Islet of Langerhans (tissue), 1 donor: Measurements from ENCODE around the gene KDM4B.

ENCODE experiments used
- FAIRE-seq: peaks from one replicate; lab custom pipeline; 2011; peaks lifted over from hg19 to GRCh38; lab: Jason Lieb, UNC

Gene KDM4B

DNA sequence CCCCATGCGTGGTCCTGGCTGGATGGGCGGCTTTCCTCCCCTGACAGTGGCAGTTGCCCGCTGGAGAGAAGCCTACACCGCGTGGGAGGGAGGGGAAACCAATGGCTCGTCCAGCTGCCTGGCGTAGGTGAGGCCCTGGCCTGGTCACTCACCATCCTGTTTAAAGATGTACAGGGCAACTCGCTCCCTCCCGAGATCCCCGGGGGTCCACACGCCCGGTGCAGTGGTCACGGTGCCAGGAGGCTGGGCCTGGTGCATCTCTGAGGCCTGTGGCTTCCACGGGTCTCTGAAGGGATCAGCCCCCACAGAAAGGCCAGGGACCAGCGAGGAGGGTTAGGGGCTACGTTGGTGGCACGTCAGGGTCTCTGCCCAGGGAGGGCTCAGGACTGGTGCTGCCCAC, 156.5 kb downstream of the KDM4B start:
- no peak for FAIRE-seq

DNA sequence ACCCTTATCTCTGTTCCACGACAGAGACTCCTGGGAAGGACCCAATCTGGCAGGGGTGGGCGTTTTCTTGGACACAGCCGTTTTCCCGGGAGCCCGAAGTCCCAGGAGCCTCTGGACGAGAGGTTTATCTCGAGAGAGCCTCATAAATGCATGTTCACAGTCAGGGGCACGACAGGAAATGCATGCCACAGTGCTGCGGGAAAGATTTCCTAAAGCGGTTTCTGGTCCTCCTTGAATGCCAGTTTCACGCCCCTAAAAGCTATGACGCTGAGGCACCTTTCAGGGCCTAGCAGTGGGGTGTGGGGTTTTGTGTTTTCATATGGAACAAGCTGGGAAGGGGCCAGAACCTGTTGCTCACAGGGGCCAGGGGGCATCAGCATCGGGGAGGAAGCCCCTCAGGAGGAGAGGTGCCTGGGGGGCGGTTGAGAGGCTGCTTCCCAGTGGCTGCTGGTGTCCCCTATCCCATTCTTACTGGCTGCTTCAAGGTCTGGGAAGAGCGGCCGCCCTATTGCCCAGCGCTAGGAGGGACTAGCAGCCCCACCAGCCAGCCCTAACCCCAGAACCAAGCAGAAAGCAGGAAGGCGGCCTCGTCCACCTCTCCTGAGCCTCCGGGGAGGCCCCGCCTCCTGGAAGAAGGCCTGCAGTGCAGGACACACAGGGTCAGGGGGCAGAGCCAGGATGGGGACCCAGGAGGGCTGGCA, 157.0 kb downstream of the KDM4B start:
- no peak for FAIRE-seq

DNA sequence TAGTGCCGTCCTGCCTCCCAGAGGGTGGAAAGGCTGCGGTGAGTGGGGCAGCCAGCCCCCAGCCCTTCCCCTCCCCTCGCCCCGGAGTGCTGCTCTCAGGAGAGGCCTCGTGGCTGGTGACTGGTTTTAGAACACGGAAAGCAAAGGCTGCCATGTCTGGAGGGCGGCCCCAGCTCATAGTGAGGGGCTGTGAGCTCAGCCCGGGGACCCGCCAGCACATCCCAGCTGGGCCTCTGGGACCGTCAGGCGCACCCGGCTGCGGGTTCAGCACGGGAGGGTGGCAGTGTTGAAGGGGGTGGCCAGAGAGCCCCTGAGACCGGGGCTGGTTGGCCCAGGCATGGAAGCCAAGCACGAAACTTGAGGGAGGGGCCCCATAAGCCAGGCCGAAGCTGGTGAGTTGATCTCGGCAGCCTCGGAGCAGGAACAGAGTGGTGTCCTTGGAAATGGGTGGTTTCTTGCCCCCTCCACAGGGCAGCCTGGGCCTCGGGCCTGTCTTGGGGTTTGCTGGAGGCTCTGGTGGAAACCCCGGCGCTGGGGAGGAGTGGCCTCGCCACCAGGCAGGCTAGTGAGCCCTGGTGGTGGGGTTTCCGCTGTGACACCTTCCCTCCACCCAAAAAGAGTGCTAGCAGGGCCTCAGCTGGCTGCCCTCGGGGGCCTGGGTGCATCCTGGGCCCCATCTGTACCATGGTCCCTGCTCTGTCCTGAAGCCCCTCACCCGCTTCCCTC, 157.7 kb downstream of the KDM4B start:
- FAIRE-seq: no peak

DNA sequence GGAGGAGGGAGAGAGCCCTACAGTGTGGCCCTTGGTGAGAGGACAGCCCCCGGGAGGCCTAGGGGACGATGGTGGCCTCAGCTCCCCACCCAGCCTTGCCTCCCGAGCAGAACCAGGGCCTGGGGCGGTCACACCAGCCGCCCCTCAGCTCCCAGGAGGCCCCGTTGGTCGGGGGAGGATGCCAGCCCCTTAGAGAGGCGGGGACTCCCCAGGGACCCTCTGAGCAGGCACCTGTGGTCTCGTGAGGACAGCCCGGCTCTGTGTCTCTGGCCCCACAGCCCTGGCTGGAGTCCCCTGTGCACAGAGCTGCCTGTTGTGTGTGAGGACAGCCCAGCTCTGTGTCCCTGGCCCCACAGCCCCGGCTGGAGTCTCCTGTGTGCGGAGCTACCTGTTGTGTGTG, 158.8 kb downstream of the KDM4B start:
- no peak for FAIRE-seq

DNA sequence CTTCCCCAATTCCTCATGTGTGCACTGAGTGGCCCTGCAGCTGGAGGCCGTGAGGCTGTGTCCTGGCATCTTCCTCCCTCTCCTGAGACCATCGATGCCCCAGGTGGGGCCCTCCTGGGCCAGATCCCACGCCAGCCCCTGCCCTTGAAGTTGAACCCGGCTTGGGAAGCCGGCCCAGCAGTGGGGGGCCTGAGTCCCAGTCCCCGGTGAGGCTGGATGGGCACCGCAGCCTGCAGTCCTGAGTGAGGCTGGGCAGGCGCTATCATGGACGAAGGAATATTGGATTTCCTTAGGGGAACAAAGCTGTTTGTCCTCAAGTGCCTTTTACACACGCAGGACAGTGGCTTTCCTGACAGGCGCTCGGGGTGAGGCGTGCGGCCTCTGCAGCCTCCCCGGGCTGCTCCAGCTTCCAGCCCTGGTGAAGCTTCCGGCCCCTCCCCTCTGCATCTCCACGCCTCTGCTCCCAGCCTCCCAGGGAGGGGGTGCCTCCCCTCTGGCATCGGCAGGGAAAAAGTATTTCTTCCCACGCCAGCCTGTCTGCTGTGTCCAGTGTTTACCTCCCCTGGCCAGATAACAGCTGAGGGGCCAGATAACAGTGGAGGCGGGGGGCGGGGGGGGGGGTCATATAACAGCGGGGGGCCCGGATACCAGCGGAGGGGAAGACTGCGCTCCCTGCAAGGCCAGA, 159.5 kb downstream of the KDM4B start:
- no peak for FAIRE-seq

DNA sequence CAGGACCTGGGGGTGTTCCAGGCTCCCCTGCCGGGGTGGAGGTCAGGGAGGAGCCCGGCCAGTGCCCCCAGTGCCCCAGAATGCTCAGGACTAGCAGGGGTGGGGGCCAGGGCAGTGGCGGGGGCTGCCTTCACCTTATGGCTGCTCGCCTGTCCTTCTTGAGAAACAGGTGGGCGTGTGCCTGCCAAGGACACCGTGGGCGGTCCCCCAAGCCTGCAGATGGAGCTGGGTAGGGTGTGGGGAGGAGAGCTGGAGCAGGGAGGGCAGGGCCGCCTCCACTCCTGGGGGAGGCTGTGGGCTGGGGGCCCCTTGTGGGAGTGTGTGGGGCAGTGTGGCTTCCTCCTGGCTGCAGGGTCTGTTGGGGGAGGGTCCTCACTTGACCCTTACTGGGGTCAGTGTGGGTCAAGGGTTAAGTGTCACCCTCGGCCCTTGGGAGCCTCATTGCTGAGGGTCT, 160.1 kb downstream of the KDM4B start:
- no peak for FAIRE-seq

DNA sequence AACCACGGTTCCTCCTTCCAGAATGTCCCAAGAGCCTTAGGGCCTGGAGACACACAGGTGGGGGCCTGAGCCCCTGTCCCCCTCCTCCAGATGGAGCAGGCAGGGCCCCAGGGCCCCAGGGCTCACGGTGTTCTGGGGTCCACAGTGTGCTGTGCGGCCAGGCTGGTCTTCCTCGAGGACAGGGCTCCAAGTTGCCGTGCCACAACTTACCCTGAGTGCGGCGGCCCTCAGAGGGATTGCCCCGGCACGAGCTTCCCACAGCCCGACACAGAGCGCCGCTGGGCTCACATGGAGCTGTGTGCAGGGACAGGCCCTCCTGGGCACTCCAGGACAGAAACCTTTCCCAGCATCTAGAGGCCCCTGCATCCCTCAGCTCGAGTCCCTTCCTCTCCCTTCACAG, 160.8 kb downstream of the KDM4B start:
- no peak for FAIRE-seq

DNA sequence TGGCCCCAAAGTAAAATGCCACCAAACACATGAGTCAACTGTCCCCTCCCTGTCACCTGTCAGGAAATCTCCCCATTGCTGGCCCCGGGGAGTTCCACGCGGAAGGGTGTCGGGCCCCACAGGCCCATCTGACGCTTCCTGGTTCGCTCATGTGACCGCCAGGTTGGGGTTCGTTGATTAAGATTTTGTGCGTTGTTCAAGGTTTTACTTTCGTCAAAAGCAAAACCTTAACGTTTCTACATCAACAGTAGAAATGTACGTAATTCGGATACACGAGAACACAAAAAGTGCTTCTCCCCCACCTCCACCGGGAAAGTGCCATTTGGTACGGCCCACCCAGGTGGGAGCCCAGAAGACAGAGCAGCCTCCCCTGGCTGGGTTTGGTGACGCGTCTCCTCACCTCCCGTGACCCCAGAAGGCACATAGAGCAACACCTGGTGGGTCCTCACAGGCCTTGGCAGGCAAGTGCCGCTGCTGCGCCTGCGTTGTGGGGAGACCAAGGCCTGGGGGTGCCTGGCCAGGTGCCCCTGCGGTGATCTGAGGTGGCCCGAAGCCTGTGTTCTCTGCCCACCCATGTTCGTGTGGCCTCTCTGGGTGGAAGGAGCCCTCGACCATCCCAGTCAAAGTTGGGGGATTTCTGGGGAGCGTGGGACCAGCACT, 161.6 kb downstream of the KDM4B start:
- FAIRE-seq: no peak

DNA sequence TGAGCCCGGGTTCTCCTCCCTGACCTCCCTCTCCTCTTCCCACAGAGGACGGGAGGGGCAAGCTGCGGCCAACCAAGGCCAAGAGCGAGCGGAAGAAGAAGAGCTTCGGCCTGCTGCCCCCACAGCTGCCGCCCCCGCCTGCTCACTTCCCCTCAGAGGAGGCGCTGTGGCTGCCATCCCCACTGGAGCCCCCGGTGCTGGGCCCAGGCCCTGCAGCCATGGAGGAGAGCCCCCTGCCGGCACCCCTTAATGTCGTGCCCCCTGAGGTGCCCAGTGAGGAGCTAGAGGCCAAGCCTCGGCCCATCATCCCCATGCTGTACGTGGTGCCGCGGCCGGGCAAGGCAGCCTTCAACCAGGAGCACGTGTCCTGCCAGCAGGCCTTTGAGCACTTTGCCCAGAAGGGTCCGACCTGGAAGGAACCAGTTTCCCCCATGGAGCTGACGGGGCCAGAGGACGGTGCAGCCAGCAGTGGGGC, 162.2 kb downstream of the KDM4B start:
- FAIRE-seq: no peak

DNA sequence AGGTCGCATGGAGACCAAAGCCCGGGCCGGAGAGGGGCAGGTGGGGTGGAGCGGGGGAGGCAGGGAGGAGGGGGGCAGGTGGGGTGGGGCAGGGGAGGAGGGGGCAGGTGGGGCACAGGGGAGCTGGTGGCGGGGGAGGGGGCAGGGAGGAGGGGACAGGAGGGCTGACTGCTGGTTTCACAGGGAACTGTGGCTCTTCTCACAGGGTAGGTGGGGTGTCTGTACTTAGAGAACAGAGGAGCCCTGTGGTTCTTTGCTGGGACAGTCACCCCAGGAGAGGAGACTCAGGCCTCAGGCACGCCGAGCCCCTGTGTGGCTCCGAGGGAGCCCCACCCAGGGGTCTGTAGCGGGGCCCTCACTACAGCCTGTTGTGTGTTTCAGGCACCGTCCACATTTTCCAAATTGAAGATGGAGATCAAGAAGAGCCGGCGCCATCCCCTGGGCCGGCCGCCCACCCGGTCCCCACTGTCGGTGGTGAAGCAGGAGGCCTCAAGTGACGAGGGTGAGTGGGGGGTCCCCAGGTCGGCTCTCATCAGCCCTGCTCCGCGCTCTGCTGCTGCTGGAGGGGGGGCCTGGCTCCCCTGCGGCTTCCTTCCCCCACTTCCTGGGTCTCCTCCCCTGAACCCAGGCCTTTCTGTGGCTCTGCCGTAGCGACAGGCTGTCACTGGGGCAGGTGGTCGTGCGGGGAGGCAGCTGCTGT, 162.7 kb downstream of the KDM4B start:
- FAIRE-seq: no peak

DNA sequence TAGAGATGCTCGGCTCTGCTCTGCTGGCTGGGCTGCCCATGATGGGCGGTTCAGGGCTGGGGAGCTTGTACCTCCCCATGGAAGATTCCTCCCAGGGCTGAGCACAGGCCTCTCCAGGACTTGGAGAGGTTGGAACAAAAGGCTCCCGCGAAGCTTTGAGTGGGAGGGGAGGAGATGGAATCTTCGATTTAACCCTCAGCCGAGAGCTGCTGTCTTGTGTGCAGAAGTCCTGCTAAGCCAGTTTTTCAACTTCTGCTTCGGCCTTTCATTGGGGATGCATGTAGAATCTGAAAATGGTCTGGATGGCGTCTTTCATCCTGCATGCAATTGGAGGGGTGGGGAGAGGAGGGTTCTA, 163.3 kb downstream of the KDM4B start:
- FAIRE-seq: no peak

DNA sequence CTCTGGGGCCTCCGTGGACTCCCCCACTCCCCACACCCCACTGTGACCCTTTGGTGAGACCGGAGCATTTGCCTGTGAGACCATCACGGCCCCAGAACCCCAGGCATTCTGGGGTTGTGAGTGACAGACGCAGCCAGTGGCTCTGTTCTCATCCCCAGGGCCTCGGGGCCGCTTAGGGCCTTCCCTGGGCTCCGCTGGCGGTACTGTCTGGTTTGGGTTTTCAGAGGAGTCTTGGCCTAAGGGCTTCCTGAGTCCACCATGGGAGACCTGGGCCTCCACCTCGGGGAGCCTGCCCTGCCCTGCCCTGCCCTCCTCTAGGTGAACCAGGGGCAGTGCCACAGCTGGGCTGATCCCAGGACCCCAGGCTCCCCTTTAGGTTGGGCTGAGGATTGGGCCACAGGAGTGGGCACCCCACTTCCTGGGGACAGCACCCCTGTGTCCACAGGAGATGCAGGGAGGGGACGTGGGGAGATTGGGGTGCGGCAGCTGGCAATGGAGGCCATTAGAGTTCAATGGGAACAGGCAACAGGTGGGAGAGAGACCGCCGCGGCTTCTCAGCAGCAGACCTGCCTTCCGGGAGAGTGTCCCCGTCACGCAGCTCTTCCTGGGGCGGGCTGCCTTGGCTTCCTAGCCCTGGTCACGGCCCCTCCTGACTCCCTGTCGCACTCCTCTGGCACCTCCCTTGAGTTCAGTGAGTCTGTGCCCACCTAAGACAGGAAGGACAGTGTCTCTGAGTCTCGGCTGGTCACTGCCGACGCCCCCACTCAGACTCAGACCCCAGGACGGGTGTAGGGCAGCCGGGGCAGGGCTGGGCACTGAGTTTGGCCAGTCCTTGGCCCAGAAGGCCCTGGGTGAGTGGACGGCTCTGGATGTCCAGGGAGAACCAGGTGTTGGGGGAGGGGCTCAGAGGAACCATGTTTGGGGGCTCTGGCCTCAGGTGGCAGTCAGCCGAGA, 164.1 kb downstream of the KDM4B start:
- no peak for FAIRE-seq

DNA sequence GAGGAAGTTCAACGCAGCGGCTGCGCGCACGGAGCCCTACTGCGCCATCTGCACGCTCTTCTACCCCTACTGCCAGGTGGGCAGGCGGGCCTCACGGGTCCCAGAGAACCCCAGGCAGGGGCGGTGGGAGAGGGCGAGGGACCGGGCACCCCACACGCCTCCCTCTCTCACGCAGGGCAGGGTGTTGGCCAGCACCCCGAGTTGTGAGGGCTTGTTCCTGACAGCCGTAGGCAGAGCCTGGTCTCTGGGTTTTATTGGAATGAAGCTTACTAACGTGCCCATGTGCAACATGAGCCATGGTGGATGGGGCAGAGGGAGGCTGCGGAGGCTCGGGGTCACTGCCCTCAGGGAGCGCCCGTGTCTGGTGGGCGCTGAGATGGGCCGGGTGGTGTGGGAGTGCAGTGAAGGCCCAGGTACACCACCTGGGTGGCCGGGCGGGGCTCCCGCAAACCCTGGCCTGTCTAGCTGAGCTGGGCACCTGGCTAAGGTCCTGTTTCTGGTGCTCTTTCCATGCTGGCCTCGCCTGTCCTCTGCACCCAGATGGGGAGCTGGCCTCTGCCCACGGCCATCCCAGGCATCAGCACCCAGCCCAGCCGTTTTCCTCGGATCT, 165.2 kb downstream of the KDM4B start:
- FAIRE-seq: no peak

DNA sequence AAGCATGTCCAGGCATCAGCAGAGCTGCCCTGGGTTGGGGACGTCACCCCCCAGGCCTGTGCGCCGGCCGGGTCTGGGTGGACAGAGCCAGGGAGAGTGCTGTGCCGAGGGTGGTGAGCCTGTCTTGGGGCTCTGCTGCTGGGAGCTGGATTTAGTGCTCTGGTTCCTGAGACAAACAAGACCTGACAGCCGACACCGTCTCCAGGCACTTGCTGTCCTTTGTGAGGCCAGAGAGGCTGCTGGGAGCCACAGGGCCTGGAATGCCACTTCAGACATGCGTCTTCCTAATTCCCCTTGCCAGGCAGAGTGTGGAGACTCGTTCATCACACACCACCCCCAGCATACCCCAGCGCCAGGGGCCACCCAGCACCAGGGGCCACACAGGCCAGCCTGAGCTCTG, 165.8 kb downstream of the KDM4B start:
- no peak for FAIRE-seq

DNA sequence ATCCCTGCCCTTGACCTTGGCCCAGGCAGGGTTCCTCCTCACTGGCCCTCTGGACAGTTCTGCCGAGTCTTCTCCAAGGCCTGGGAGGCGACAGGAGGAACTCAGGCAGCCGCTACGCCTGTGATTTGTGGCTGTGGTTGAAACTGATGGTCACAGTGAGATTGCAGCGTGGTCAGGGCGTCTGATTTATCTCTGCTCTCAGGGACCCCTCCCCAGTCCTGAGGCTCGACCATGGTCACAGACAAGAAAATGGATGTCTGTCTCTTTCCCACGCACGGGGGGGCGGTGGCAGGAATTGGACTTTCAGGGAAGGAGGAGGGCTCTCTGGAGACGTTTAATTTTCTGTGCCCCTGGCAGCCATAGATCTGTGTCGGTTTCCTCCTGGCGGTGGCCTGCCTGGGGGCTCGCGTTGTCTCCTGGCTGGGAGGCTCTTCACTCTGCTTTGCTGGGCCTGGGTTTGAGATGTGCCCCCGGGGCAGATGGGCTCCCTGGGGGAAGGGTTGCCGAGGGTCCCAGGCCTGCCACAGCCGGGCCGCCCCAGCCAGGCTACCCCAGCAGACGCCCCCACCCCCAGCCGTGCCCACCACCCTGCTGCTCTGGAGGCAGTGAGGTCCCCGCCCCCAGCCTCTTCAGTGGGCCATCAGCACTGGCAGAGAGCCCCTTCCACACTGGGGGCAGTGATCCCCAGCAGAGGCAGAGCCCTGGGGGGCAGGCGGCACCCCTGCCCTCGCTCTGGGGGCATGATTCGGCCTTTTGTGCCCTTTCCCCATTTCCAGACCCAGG, 167.4 kb downstream of the KDM4B start:
- FAIRE-seq: no peak

DNA sequence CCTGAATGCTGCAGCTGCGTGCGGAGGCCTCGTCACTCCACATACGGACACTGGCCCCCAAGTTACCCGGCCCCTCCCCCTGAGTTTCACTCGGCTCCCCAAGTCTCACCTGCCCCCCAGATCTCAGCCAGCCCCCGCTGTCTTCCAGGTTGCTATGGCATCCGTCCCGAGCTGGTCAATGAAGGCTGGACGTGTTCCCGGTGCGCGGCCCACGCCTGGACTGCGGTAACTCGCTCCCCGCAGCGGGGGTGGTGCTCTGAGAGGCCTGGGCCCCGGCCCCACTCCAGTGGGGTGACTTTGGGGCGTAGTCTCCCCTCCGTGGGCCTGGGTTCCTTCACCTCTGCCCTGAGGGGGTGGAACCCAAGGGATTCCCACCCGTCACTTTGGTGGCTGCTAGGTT, 168.2 kb downstream of the KDM4B start:
- no peak for FAIRE-seq

DNA sequence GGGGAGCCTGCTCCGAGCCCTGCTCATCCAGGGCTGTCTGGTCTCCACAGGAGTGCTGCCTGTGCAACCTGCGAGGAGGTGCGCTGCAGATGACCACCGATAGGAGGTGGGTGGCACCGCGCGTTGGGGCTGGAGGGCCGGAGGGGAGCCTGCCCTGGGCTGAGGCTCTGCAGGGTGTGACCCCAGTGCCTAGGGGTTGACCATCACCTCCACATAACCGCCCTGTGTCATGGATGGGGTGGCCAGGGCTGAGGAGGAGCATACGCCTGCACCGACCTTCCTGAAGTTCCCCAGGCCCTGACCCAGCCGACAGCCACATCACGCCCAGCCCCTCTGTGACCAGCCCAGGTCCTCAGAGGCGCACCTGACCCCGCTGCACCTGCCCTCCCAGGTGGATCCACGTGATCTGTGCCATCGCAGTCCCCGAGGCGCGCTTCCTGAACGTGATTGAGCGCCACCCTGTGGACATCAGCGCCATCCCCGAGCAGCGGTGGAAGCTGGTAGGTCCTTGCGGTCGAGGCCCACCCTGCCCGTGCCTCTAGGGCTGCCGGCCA, 168.7 kb downstream of the KDM4B start:
- FAIRE-seq: no peak

DNA sequence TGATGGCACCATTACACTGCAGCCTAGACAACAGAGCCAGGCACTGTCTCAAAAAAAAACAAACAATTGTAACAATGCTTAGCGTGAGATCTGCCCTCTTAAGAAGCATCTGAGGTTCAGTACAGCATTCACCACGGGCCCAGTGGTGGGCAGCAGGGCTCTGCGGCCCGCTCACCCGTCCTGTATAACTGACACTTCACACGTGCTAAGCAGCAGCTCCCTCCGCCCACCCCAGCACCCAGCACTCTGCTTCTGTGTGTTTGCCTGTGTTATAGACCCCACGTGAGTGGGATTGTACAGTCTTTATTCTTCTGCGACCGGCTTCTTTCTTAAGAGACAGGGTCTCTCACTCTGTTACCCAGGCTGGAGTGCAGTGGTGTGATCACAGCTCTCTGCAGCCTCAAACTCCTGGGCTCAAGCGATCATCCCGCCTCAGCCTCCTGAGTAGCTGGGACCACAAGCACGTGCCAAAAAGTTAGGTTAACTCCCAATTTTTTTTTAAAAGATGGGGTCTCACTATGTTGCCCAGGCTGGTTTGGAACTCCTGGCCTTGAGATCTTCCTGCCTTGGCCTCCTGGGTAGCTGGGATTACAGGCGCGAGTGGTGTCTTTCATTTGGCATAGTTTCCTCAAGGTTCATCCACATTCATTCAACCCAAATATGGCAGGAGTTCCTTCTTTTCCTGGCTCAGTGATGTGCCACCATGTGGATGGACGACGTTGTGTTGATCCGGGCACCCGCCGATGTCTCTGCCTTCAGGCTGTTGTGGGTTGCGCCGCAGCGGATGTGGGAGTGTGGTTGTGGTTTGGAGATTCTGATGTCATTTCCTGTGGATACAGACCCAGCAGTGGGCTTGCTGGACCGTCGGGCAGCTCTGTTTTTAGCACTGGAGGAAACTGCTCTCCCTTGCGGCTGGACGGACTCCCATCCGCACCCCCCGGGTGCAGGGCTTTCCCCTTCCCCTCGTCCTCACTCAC, 170.0 kb downstream of the KDM4B start:
- no peak for FAIRE-seq
